GM12878 (cell line): ENCODE data around the gene AFAP1. TPM values are rescaled to one million over a fixed set of nuclear protein-coding genes. Genes with fewer than 3 reads are reported as not detected.
A peak's percentile ranks its signal among the peaks of the same experiment; 100 is the strongest.

ENCODE experiments used
- ATAC-seq: fragments of 200-7000 bp; cut with Tn5 transposase; 3 replicates; pipeline ENCODE4 v1.9.1; 2020; ENCODE audit warnings: mild to moderate bottlenecking, moderate library complexity
- BruUV-seq: library from RNA; stranded (reverse); fragments of 400-500 nt; replicated peaks from 2 replicates; lab custom pipeline; 2021; lab: Mats Ljungman, UMichigan
- CTCF ChIA-PET: fragments of 300-600 bp; sonication (Branson Sonifier 250); formaldehyde crosslinking; extraction: SDS; loops from one replicate; lab custom pipeline; 2021; ENCODE audit warnings: inconsistent platforms; lab: Yijun Ruan, JAX
- POLR2A ChIA-PET: fragments of 350-600 bp; formaldehyde crosslinking; extraction: SDS; loops from one replicate; lab custom pipeline; 2021; ENCODE audit warnings: inconsistent platforms; lab: Charles Lee
- RAD21 ChIA-PET: fragments of 300-600 bp; sonication (Branson Sonifier 250); formaldehyde crosslinking; loops from one replicate; lab custom pipeline; 2023; ENCODE audit warnings: antibody characterized with exemption; ENCODE audit not compliant: unreplicated experiment; lab: Charles Lee
- SMC1A ChIA-PET: fragments of 300-600 bp; sonication (Branson Sonifier 250); formaldehyde crosslinking; loops from one replicate; lab custom pipeline; 2023; ENCODE audit not compliant: unreplicated experiment, uncharacterized antibody; lab: Charles Lee
- DNase-seq: peaks from one replicate; pipeline ENCODE4 v3.0.0-alpha.2; 2011; ENCODE audit warnings: low read depth, low spot score
- FAIRE-seq: peaks from 3 replicates; lab custom pipeline; 2011; peaks lifted over from hg19 to GRCh38; lab: Jason Lieb, UNC
- H2AFZ ChIP-seq: 2 replicates; pipeline ENCODE4 v1.6.0; 2011; ENCODE audit warnings: low read depth, low read length, control low read depth; ENCODE audit not compliant: control insufficient read depth
- H3K27ac ChIP-seq: 2 replicates; pipeline ENCODE4 v1.5.1; 2011; ENCODE audit warnings: control low read depth; ENCODE audit not compliant: control insufficient read depth, insufficient read depth
- H3K27me3 ChIP-seq, 2 experiments: replicated peaks in 1 of 2; 2 replicates each; pipeline versions ENCODE4 v1.6.0 to v1.6.1; 2011; ENCODE audit warnings: low read length in 1 of 2; ENCODE audit not compliant: control insufficient read depth in 2 of 2, insufficient read depth in 2 of 2
- H3K36me3 ChIP-seq, 2 experiments: 2 replicates each; pipeline ENCODE4 v1.5.1; 2011; ENCODE audit warnings: low read length in 1 of 2; ENCODE audit not compliant: control insufficient read depth in 2 of 2, insufficient read depth in 2 of 2
- H3K4me1 ChIP-seq: 2 replicates; pipeline ENCODE4 v1.6.1; 2011; ENCODE audit warnings: mild to moderate bottlenecking, low read length, moderate library complexity, mixed read lengths; ENCODE audit not compliant: control insufficient read depth, insufficient read depth
- H3K4me2 ChIP-seq: 2 replicates; pipeline ENCODE4 v1.6.0; 2011; ENCODE audit warnings: control low read depth; ENCODE audit not compliant: control insufficient read depth, insufficient read depth
- H3K4me3 ChIP-seq: fragments of 200-600 bp; sonication (generic); 2 replicates; pipeline ENCODE4 v1.5.1; 2016
- H3K79me2 ChIP-seq: 2 replicates; pipeline ENCODE4 v1.6.0; 2011; ENCODE audit warnings: low read length; ENCODE audit not compliant: control insufficient read depth, insufficient read depth
- H3K9ac ChIP-seq: 2 replicates; pipeline ENCODE4 v1.8.0; 2011; ENCODE audit warnings: low read length, control low read depth, mixed read lengths; ENCODE audit not compliant: control insufficient read depth, insufficient read depth
- H3K9me3 ChIP-seq: replicated peaks from 3 replicates; pipeline ENCODE4 v1.5.1; 2011; ENCODE audit warnings: mild to moderate bottlenecking, low read length; ENCODE audit not compliant: control insufficient read depth, insufficient read depth
- H4K20me1 ChIP-seq: 2 replicates; pipeline ENCODE4 v1.6.0; 2011; ENCODE audit not compliant: control insufficient read depth, insufficient read depth
- RAD21 ChIP-seq: IDR thresholded peaks from 2 replicates; pipeline ENCODE4 v1.6.1; 2011; ENCODE audit warnings: mild to moderate bottlenecking, low read depth, low read length, moderate library complexity; ENCODE audit not compliant: insufficient read depth
- SMC3 ChIP-seq: IDR thresholded peaks from 2 replicates; pipeline ENCODE4 v1.6.1; 2011; ENCODE audit warnings: low read length, improper control_type of control experiment, borderline replicate concordance
- YY1 ChIP-seq: IDR thresholded peaks from 2 replicates; pipeline ENCODE4 v1.6.1; 2011; ENCODE audit warnings: low read depth, mild to moderate bottlenecking, low read length
- WGBS: methylation state at CpG from one replicate; pipeline ENCODE4 v1.1.6; 2016; ENCODE audit warnings: low lambda C conversion rate; ENCODE audit not compliant: insufficient replicate concordance, insufficient coverage; ENCODE audit errors: missing lambda C conversion rate; 5-methylcytosine and 5-hydroxymethylcytosine counted together
- in situ Hi-C: fragments of 300-500 bp; cut with MboI; formaldehyde crosslinking; loops from 9 replicates; pipeline ENCODE4 v1.14.3; 2018; ENCODE audit warnings: mixed read lengths
- intact Hi-C: fragments of 100-400 bp; cut with micrococcal nuclease; formaldehyde crosslinking; loops from one replicate; pipeline ENCODE4 v1.14.2; 2022; ENCODE audit not compliant: unreplicated experiment
- polyA plus RNA-seq, 11 experiments: library from polyadenylated mRNA; depleted of rRNA in 4 of 11; unstranded in 6 of 11; stranded (reverse) in 5 of 11; fragments of >200 nt; fragmentation: Nextera tagmentation in 4 of 11; fragmentation: Illumina TruSeq in 1 of 11; extraction: Ambion mirVana in 4 of 11; extraction: Trizol in 1 of 11; gene quantifications; 1 replicate in 1 of 11; 2 replicates in 10 of 11; pipeline versions ENCODE4 v1.2.1 to v1.2.3, GENCODE V29; 2011 to 2016; ENCODE audit warnings: inconsistent platforms in 2 of 11, missing spikeins in 2 of 11, low read depth in 1 of 11
- total RNA-seq, 4 experiments: library from RNA; depleted of rRNA in 3 of 4; stranded (reverse); fragments of >200 nt in 3 of 4; fragmentation: Illumina TruSeq in 1 of 4; extraction: Trizol in 1 of 4; gene quantifications; 2 replicates each; pipeline versions ENCODE4 v1.2.1 to v1.2.3, GENCODE V29; 2013 to 2021
- TF ChIP-seq, protein P1 (sequence below): fragments of 450-650 bp; formaldehyde crosslinking; IDR thresholded peaks from 2 replicates; pipeline ENCODE4 v1.4.0; 2022; ENCODE audit warnings: mild to moderate bottlenecking, moderate library complexity
- TF ChIP-seq, protein P2 (sequence below), 3 experiments: IDR thresholded peaks in 2 of 3; conservative IDR thresholded peaks in 1 of 3; 2 replicates each; pipeline ENCODE4 v1.5.1; 2011; ENCODE audit warnings: low read depth in 3 of 3, low read length in 3 of 3, mild to moderate bottlenecking in 3 of 3, control low read depth in 2 of 3, moderate library complexity in 2 of 3, inconsistent platforms in 1 of 3, mixed read lengths in 1 of 3; ENCODE audit not compliant: control insufficient read depth in 2 of 3, insufficient read depth in 1 of 3; ENCODE audit errors: extremely low read depth in 1 of 3

Gene AFAP1
- total and polyA plus RNA-seq, 10 of the 15 experiments (the other 5 are each of a cell fraction or from before 2014, with no cell fraction given): 0.02 to 0.23 (median 0.09) TPM; not detected in 1

DNA sequence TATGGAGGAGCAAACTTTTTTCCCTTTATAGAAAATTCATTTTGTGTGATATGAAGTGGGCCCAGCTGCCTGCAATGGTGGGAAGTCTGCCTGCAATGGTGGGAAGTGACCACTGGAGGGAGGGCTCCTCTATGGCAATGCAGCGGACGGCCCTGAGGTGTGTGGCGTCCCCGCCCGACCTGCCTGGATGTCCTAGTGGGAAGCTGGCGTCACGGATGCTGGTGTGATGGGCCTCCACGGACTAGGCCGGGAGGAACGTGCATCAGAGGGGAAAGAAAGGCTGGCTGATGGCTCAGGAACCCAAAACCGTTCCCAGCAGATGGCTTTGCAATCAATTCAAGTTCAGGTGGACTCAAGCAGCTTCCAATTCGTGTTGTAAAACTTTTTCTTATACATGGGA is 177.9 kb downstream of the AFAP1 start:
- 23% methylated on average over 12 of the region's 12 CpGs for WGBS
- Histone ChIP-seq H3K27me3 (peaks cover 0 to 2% of the 10 kb centered on the region in 2 experiments; a peak in 2 of 4 replicates), H3K79me2 (no peaks in the 10 kb centered on the region), H3K9me3 (no peaks in the 10 kb centered on the region), H3K27ac (no peak overlapping the region), H3K36me3 (no peaks in the 10 kb centered on the region), H3K9ac (no peak overlapping the region), H3K4me2 (no peak overlapping the region), H3K4me1 (peaks cover 4% of the 10 kb centered on the region; the same call in 1 of the 2 replicates), H3K4me3 (no peak overlapping the region), H2AFZ (no peak overlapping the region), H4K20me1 (no peaks in the 10 kb centered on the region)
- BruUV-seq: no TSS peak
- in situ Hi-C loops: no loop called here
- intact Hi-C loops: loop anchor here (1.0 to 5.0 kb wide), 2 partner anchors 41 to 226 kb away; no protein-coding TSS in a partner anchor
- RAD21 ChIA-PET: interaction anchor here (1.1 to 2.2 kb wide), 2 partner anchors 40 to 45 kb away, joined by 4 to 14 read pairs; no protein-coding TSS in a partner anchor
- CTCF ChIA-PET: interaction anchor here (0.9 to 2.6 kb wide), 8 partner anchors 18 to 254 kb away, joined by 3 to 27 read pairs (median 4); no protein-coding TSS in a partner anchor
- DNase-seq (no peak), ATAC-seq (peak; percentile 96), FAIRE-seq (peak; percentile 83)
- POLR2A ChIA-PET: no interaction called here
- TF ChIP-seq SMC3: peak; percentile 69
- TF ChIP-seq RAD21: peak; percentile 82
- TF ChIP-seq, protein P1, sequence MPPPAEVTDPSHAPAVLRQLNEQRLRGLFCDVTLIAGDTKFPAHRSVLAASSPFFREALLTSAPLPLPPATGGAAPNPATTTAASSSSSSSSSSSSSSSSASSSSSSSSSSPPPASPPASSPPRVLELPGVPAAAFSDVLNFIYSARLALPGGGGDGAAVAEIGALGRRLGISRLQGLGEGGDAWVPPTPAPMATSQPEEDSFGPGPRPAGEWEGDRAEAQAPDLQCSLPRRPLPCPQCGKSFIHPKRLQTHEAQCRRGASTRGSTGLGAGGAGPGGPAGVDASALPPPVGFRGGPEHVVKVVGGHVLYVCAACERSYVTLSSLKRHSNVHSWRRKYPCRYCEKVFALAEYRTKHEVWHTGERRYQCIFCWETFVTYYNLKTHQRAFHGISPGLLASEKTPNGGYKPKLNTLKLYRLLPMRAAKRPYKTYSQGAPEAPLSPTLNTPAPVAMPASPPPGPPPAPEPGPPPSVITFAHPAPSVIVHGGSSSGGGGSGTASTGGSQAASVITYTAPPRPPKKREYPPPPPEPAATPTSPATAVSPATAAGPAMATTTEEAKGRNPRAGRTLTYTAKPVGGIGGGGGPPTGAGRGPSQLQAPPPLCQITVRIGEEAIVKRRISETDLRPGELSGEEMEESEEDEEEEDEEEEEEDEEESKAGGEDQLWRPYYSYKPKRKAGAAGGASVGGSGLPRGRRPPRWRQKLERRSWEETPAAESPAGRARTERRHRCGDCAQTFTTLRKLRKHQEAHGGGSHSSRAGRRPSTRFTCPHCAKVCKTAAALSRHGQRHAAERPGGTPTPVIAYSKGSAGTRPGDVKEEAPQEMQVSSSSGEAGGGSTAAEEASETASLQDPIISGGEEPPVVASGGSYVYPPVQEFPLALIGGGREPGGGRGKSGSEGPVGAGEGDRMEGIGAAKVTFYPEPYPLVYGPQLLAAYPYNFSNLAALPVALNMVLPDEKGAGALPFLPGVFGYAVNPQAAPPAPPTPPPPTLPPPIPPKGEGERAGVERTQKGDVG (CRISPR knock-in tag): no peak
- TF ChIP-seq, protein P2, sequence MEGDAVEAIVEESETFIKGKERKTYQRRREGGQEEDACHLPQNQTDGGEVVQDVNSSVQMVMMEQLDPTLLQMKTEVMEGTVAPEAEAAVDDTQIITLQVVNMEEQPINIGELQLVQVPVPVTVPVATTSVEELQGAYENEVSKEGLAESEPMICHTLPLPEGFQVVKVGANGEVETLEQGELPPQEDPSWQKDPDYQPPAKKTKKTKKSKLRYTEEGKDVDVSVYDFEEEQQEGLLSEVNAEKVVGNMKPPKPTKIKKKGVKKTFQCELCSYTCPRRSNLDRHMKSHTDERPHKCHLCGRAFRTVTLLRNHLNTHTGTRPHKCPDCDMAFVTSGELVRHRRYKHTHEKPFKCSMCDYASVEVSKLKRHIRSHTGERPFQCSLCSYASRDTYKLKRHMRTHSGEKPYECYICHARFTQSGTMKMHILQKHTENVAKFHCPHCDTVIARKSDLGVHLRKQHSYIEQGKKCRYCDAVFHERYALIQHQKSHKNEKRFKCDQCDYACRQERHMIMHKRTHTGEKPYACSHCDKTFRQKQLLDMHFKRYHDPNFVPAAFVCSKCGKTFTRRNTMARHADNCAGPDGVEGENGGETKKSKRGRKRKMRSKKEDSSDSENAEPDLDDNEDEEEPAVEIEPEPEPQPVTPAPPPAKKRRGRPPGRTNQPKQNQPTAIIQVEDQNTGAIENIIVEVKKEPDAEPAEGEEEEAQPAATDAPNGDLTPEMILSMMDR (IDR thresholded peaks at IDR 0.05 in 2 of 3, conservative IDR thresholded peaks at IDR 0.05 in 1 of 3; ENCODE audit: control insufficient read depth in 2 of 3, extremely low read depth in 1 of 3, insufficient read depth in 1 of 3, low read depth in 3 of 3, low read length in 3 of 3): peak; percentile 66 to 85 (median 84)
- peak; percentile 74 for TF ChIP-seq YY1
- SMC1A ChIA-PET: interaction anchor here (1.4 kb wide), 1 partner anchor 41 kb away, joined by 7 read pairs; no protein-coding TSS in a partner anchor
